HepG2 (cell line): ENCODE measurements around the gene FASTK. TPM values are rescaled to one million over a fixed set of nuclear protein-coding genes. Genes with fewer than 3 reads are reported as not detected.

Experiments used
- CHCHD3 ChIP-seq: sonication (generic); formaldehyde crosslinking; IDR thresholded peaks from 2 replicates; pipeline ENCODE4 v1.8.0; 2022; ENCODE audit warnings: mild to moderate bottlenecking, missing genetic modification reagents, moderate library complexity
- EED ChIP-seq: sonication (generic); formaldehyde crosslinking; IDR thresholded peaks from 2 replicates; pipeline ENCODE4 v1.5.0; 2020; ENCODE audit warnings: mild to moderate bottlenecking, missing genetic modification reagents
- HDAC6 ChIP-seq: fragments of 200-600 bp; sonication (generic); IDR thresholded peaks from 2 replicates; pipeline ENCODE4 v1.7.0; 2017; ENCODE audit warnings: mild to moderate bottlenecking, antibody characterized with exemption, low read length, low read depth
- HES4 ChIP-seq: sonication (generic); formaldehyde crosslinking; IDR thresholded peaks from 2 replicates; pipeline ENCODE4 v1.9.0; 2021; ENCODE audit warnings: mild to moderate bottlenecking, missing genetic modification reagents, borderline replicate concordance
- HOXA7 ChIP-seq: sonication (generic); formaldehyde crosslinking; IDR thresholded peaks from 2 replicates; pipeline ENCODE4 v1.8.1; 2022; ENCODE audit warnings: mild to moderate bottlenecking, missing genetic modification reagents, moderate library complexity
- MAF1 ChIP-seq: sonication (generic); formaldehyde crosslinking; IDR thresholded peaks from 2 replicates; pipeline ENCODE4 v1.5.0; 2020; ENCODE audit warnings: missing genetic modification reagents, borderline replicate concordance
- SALL2 ChIP-seq: sonication (generic); formaldehyde crosslinking; IDR thresholded peaks from 2 replicates; pipeline ENCODE4 v1.8.1; 2023; ENCODE audit warnings: mild to moderate bottlenecking, missing genetic modification reagents, inconsistent platforms
- SNAI1 ChIP-seq: sonication (generic); formaldehyde crosslinking; IDR thresholded peaks from 2 replicates; pipeline ENCODE4 v1.5.0; 2020; ENCODE audit warnings: mild to moderate bottlenecking, missing genetic modification reagents, borderline replicate concordance
- SOX13 ChIP-seq, 3 experiments: fragments of 450-650 bp in 1 of 3; sonication (generic) in 1 of 3; formaldehyde crosslinking in 1 of 3; IDR thresholded peaks in 2 of 3; conservative IDR thresholded peaks in 1 of 3; 2 replicates each; pipeline versions ENCODE4 v1.5.0 to v1.6.1; 2016 to 2020; ENCODE audit warnings: antibody characterized with exemption in 1 of 3, mild to moderate bottlenecking in 1 of 3, missing compliant biosample characterization in 1 of 3, missing genetic modification reagents in 1 of 3, moderate library complexity in 1 of 3
- SUZ12 ChIP-seq: fragments of 150-350 bp; IDR thresholded peaks from 2 replicates; pipeline ENCODE4 v1.6.1; 2014; ENCODE audit warnings: low read depth, low read length
- THAP11 ChIP-seq: IDR thresholded peaks from 2 replicates; pipeline ENCODE4 v1.6.1; 2016; ENCODE audit warnings: missing biosample characterization, missing genetic modification reagents
- ZNF260 ChIP-seq: sonication (generic); formaldehyde crosslinking; IDR thresholded peaks from 2 replicates; pipeline ENCODE4 v1.4.0; 2020; ENCODE audit warnings: missing genetic modification reagents, low read depth, mild to moderate bottlenecking, borderline replicate concordance
- ZNF326 ChIP-seq: sonication (generic); formaldehyde crosslinking; IDR thresholded peaks from 2 replicates; pipeline ENCODE4 v1.4.0; 2020; ENCODE audit warnings: missing genetic modification reagents, borderline replicate concordance
- ZNF34 ChIP-seq: sonication (generic); formaldehyde crosslinking; IDR thresholded peaks from 2 replicates; pipeline ENCODE4 v1.4.0; 2020; ENCODE audit warnings: mild to moderate bottlenecking, missing genetic modification reagents, borderline replicate concordance
- ZNF350 ChIP-seq: sonication (generic); formaldehyde crosslinking; IDR thresholded peaks from 2 replicates; pipeline ENCODE4 v1.4.0; 2020; ENCODE audit warnings: mild to moderate bottlenecking, low read depth, missing genetic modification reagents, borderline replicate concordance
- polyA plus RNA-seq, 8 experiments: library from polyadenylated mRNA; depleted of rRNA in 3 of 8; stranded (reverse) in 7 of 8; unstranded in 1 of 8; fragments of >200 nt; fragmentation: Illumina TruSeq in 4 of 8; extraction: Trizol in 4 of 8; gene quantifications; 2 replicates each; pipeline versions ENCODE4 v1.2.1 to v1.2.3, GENCODE V29; 2011 to 2016; ENCODE audit warnings: low read depth in 4 of 8, missing spikeins in 1 of 8, mixed read lengths in 1 of 8; ENCODE audit not compliant: insufficient read depth in 1 of 8
- total RNA-seq, 5 experiments: library from RNA; depleted of rRNA; stranded (reverse); fragments of >200 nt; fragmentation: Illumina TruSeq; extraction: Trizol; gene quantifications; 2 replicates each; pipeline ENCODE4 v1.2.3, GENCODE V29; 2016; ENCODE audit warnings: low read depth in 1 of 5
- TF ChIP-seq, protein P1 (sequence below): sonication (generic); formaldehyde crosslinking; IDR thresholded peaks from 2 replicates; pipeline ENCODE4 v1.4.0; 2020; ENCODE audit warnings: mild to moderate bottlenecking, missing genetic modification reagents
- TF ChIP-seq, protein P2 (sequence below): sonication (generic); formaldehyde crosslinking; IDR thresholded peaks from 2 replicates; pipeline ENCODE4 v1.4.0; 2020; ENCODE audit warnings: missing genetic modification reagents
- TF ChIP-seq, protein P3 (sequence below): IDR thresholded peaks from 2 replicates; pipeline ENCODE4 v1.6.1; 2016

The FASTK gene
- total and polyA plus RNA-seq, 2 of the 13 experiments (the other 11 are each of a cell fraction or from before 2014, with no cell fraction given): 52.9 to 55.7 TPM

DNA sequence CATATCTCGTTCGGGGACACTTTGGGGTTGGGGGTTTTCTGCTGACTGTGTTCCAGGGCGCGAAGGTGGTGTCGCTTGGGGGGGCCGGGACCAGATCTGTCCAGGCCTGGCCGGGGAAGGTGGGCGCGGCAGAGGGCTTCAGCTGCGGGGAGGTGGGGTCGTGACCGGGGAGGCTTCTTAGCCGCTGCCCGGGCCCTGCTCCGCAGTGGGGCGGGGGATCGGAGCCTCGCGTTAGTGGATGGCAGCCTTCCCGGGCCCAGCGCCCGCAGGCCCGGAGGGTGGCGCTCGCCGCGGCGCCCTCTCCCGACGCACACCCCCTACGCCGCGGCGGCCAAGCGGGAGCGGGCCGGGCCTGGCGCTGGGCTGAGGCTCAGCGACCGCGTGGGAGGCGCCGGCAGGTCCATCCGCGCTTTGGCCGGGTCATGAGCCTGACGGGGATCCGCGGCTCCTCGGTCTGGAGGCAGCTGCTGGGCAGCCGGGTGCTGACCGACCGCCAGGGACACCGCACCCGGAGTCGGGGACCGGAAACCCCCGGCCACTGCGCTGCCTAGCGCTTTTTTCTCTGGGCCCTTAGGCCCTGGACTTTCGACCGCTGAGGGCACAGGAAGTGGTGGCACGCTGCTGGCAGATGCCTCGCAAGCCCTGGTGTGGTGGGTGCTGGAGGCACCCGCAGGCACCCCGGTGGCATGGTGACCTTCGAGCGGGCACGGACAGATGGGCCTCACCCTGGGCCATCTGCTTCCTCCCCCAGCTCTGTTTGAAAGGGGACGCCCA, 6.8 kb upstream of the FASTK start (continued):
- TF ChIP-seq, protein P1, sequence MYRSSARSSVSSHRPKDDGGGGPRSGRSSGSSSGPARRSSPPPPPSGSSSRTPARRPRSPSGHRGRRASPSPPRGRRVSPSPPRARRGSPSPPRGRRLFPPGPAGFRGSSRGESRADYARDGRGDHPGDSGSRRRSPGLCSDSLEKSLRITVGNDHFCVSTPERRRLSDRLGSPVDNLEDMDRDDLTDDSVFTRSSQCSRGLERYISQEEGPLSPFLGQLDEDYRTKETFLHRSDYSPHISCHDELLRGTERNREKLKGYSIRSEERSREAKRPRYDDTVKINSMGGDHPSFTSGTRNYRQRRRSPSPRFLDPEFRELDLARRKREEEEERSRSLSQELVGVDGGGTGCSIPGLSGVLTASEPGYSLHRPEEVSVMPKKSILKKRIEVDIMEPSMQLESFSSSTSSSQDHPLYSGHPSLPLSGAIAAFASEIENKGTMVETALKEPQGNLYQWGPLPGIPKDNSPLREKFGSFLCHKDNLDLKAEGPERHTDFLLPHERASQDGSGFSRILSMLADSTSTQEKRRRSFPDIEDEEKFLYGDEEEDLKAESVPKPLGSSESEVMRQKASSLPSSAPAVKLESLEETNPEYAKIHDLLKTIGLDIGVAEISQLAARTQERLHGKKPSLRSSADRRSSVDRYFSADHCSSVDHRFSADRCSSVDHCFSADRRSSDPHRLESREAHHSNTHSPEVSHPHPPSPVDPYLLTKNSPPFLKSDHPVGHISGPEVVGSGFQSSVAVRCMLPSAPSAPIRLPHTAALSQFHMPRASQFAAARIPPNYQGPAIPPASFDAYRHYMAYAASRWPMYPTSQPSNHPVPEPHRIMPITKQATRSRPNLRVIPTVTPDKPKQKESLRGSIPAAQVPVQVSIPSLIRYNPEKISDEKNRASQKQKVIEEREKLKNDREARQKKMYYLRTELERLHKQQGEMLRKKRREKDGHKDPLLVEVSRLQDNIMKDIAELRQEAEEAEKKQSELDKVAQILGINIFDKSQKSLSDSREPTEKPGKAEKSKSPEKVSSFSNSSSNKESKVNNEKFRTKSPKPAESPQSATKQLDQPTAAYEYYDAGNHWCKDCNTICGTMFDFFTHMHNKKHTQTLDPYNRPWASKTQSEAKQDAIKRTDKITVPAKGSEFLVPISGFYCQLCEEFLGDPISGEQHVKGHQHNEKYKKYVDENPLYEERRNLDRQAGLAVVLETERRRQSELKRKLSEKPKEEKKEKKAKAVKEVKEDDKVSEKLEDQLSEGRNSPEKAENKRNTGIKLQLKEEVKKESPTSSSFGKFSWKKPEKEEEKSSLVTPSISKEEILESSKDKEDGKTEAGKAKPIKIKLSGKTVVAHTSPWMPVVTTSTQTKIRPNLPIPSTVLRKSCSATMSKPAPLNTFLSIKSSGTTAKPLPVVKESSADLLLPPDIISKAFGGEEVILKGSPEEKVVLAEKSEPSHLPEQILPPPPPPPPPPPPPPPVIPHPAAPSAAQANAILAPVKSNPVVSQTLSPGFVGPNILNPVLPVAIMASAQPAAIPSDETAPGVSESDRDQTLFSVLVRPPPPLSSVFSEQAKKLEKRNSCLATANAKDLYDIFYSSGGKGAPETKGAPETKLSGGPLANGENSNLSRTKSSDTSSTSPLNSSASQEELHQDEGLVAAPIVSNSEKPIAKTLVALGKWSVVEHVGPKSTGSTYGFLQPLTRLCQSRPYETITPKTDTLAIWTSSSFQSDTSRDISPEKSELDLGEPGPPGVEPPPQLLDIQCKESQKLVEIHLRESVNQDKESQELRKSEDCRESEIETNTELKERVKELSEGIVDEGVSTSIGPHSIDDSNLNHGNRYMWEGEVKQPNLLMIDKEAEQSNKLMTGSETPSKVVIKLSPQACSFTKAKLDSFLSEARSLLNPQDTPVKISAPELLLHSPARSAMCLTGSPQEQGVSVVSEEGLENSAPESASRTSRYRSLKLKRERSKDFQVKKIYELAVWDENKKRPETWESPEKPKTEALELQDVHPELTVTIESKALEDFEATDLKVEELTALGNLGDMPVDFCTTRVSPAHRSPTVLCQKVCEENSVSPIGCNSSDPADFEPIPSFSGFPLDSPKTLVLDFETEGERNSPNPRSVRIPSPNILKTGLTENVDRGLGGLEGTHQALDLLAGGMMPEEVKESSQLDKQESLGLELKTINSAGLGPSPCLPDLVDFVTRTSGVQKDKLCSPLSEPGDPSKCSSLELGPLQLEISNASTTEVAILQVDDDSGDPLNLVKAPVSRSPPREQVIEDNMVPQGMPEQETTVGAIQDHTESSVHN (CRISPR knock-in tag): no peak
- TF ChIP-seq ZNF326 (no peak), CHCHD3 (CRISPR knock-in tag) (no peak), SNAI1 (CRISPR knock-in tag) (no peak), SUZ12 (no peak), EED (CRISPR knock-in tag) (no peak), SOX13 (IDR thresholded peaks at IDR 0.05) (no peak), SOX13 (CRISPR knock-in tag; conservative IDR thresholded peaks at IDR 0.05 in 1 of 2, IDR thresholded peaks at IDR 0.05 in 1 of 2) (no peak), ZNF350 (CRISPR knock-in tag) (no peak), HDAC6 (no peak), ZNF34 (CRISPR knock-in tag) (no peak), HES4 (CRISPR knock-in tag) (no peak; the same call in 1 of the 2 replicates), MAF1 (0 out of 2 replicates have a peak, but pooled peaks have one; percentile 55), HOXA7 (CRISPR knock-in tag) (no peak), SALL2 (no peak), ZNF260 (CRISPR knock-in tag) (no peak), THAP11 (CRISPR knock-in tag) (peak; percentile 58)
- TF ChIP-seq, protein P2, sequence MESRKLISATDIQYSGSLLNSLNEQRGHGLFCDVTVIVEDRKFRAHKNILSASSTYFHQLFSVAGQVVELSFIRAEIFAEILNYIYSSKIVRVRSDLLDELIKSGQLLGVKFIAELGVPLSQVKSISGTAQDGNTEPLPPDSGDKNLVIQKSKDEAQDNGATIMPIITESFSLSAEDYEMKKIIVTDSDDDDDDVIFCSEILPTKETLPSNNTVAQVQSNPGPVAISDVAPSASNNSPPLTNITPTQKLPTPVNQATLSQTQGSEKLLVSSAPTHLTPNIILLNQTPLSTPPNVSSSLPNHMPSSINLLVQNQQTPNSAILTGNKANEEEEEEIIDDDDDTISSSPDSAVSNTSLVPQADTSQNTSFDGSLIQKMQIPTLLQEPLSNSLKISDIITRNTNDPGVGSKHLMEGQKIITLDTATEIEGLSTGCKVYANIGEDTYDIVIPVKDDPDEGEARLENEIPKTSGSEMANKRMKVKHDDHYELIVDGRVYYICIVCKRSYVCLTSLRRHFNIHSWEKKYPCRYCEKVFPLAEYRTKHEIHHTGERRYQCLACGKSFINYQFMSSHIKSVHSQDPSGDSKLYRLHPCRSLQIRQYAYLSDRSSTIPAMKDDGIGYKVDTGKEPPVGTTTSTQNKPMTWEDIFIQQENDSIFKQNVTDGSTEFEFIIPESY (CRISPR knock-in tag): 0 out of 2 replicates have a peak, but pooled peaks have one; percentile 10
- TF ChIP-seq, protein P3, sequence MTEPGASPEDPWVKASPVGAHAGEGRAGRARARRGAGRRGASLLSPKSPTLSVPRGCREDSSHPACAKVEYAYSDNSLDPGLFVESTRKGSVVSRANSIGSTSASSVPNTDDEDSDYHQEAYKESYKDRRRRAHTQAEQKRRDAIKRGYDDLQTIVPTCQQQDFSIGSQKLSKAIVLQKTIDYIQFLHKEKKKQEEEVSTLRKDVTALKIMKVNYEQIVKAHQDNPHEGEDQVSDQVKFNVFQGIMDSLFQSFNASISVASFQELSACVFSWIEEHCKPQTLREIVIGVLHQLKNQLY: peak; percentile 48; the same call in 1 of the 2 replicates
